H9 (cell line): ENCODE measurements around the gene RASGEF1C. TPM values are rescaled to one million over a fixed set of nuclear protein-coding genes. Genes with fewer than 3 reads are reported as not detected.

Source experiments
- DNase-seq: peaks from one replicate; pipeline ENCODE4 v3.0.0-alpha.2; 2017
- H2AFZ ChIP-seq: one replicate; pipeline ENCODE4 v1.6.1; 2013; ENCODE audit warnings: mild to moderate bottlenecking, low read length, control low read depth, moderate library complexity
- H2AK5ac ChIP-seq: 2 replicates; pipeline ENCODE4 v1.6.1; 2013; ENCODE audit warnings: low read length, control low read depth, mixed read lengths; ENCODE audit not compliant: insufficient read length
- H2BK120ac ChIP-seq: one replicate; pipeline ENCODE4 v1.6.1; 2013; ENCODE audit warnings: low read depth, mild to moderate bottlenecking, low read length, control low read depth, inconsistent platforms; ENCODE audit not compliant: poor library complexity, severe bottlenecking
- H2BK12ac ChIP-seq: 2 replicates; pipeline ENCODE4 v1.6.1; 2013; ENCODE audit warnings: low read length, control low read depth, mixed read lengths, low read depth; ENCODE audit not compliant: insufficient read length
- H2BK15ac ChIP-seq: 2 replicates; pipeline ENCODE4 v1.6.1; 2013; ENCODE audit warnings: low read depth, low read length, control low read depth
- H2BK20ac ChIP-seq: one replicate; pipeline ENCODE4 v1.6.1; 2013; ENCODE audit warnings: low read depth, mild to moderate bottlenecking, low read length, control low read depth, inconsistent platforms; ENCODE audit not compliant: poor library complexity, severe bottlenecking
- H2BK5ac ChIP-seq: 2 replicates; pipeline ENCODE4 v1.6.1; 2013; ENCODE audit warnings: low read length, control low read depth, mixed read lengths; ENCODE audit not compliant: insufficient read length
- H3K14ac ChIP-seq: 2 replicates; pipeline ENCODE4 v1.6.1; 2013; ENCODE audit warnings: low read length, control low read depth; ENCODE audit not compliant: insufficient read depth
- H3K18ac ChIP-seq: 2 replicates; pipeline ENCODE4 v1.6.1; 2013; ENCODE audit warnings: low read depth, mild to moderate bottlenecking, mixed read lengths, low read length, control low read depth; ENCODE audit not compliant: insufficient read length
- H3K23ac ChIP-seq: 2 replicates; pipeline ENCODE4 v1.6.1; 2013; ENCODE audit warnings: low read length, control low read depth, mixed read lengths, low read depth; ENCODE audit not compliant: insufficient read length
- H3K23me2 ChIP-seq: 2 replicates; pipeline ENCODE4 v1.6.1; 2013; ENCODE audit warnings: low read depth, mild to moderate bottlenecking, mixed read lengths, low read length, control low read depth; ENCODE audit not compliant: insufficient read length, poor library complexity, severe bottlenecking
- H3K27ac ChIP-seq: 2 replicates; pipeline ENCODE4 v1.5.1; 2013; ENCODE audit warnings: low read length, control low read depth, mixed read lengths, low read depth; ENCODE audit not compliant: insufficient read length
- H3K27me3 ChIP-seq: 2 replicates; pipeline ENCODE4 v1.6.1; 2013; ENCODE audit warnings: low read length, control low read depth, inconsistent platforms; ENCODE audit not compliant: insufficient read depth
- H3K4ac ChIP-seq: 2 replicates; pipeline ENCODE4 v1.6.1; 2013; ENCODE audit warnings: low read depth, mild to moderate bottlenecking, control low read depth, inconsistent platforms, low read length, moderate library complexity
- H3K4me1 ChIP-seq: 2 replicates; pipeline ENCODE4 v1.6.1; 2013; ENCODE audit warnings: low read length, control low read depth, inconsistent platforms; ENCODE audit not compliant: insufficient read depth
- H3K4me2 ChIP-seq: 2 replicates; pipeline ENCODE4 v1.6.1; 2013; ENCODE audit warnings: low read length, control low read depth, mixed read lengths; ENCODE audit not compliant: insufficient read length, insufficient read depth
- H3K56ac ChIP-seq: 2 replicates; pipeline ENCODE4 v1.6.1; 2013; ENCODE audit warnings: low read depth, mild to moderate bottlenecking, mixed read lengths, low read length, control low read depth; ENCODE audit not compliant: insufficient read length
- H3K79me1 ChIP-seq: 2 replicates; pipeline ENCODE4 v1.6.1; 2013; ENCODE audit warnings: low read depth, mild to moderate bottlenecking, moderate library complexity, low read length, control low read depth, inconsistent platforms; ENCODE audit not compliant: insufficient read depth, poor library complexity, severe bottlenecking
- H3K79me2 ChIP-seq: 2 replicates; pipeline ENCODE4 v1.6.1; 2013; ENCODE audit warnings: low read length, control low read depth, inconsistent platforms; ENCODE audit not compliant: insufficient read depth
- H3K9ac ChIP-seq: 2 replicates; pipeline ENCODE4 v1.6.1; 2013; ENCODE audit warnings: low read length, control low read depth, mixed read lengths; ENCODE audit not compliant: insufficient read length; ENCODE audit errors: extremely low read depth
- H3K9me3 ChIP-seq: one replicate; pipeline ENCODE4 v1.6.1; 2013; ENCODE audit warnings: low read depth, low read length, inconsistent platforms; ENCODE audit not compliant: control insufficient read depth
- H3T11ph ChIP-seq: one replicate; pipeline ENCODE4 v1.6.1; 2013; ENCODE audit warnings: mild to moderate bottlenecking, low read length, control low read depth, inconsistent platforms
- H4K20me1 ChIP-seq: one replicate; pipeline ENCODE4 v1.6.1; 2013; ENCODE audit not compliant: control insufficient read depth, insufficient read length, insufficient read depth
- H4K5ac ChIP-seq: 2 replicates; pipeline ENCODE4 v1.6.1; 2013; ENCODE audit warnings: low read depth, mild to moderate bottlenecking, mixed read lengths, low read length, control low read depth; ENCODE audit not compliant: insufficient read length
- H4K8ac ChIP-seq: replicated peaks from 2 replicates; pipeline ENCODE4 v1.6.1; 2013; ENCODE audit warnings: low read length, control low read depth, mixed read lengths, low read depth; ENCODE audit not compliant: insufficient read length
- H4K91ac ChIP-seq: 2 replicates; pipeline ENCODE4 v1.6.1; 2013; ENCODE audit warnings: low read depth, mild to moderate bottlenecking, moderate library complexity, mixed read lengths, low read length, control low read depth; ENCODE audit not compliant: insufficient read length
- H3K27ac Mint-ChIP-seq, 3 experiments: 2 replicates in 2 of 3; 3 replicates in 1 of 3; pipeline ENCODE4 v1.8.0; 2020 to 2021; ENCODE audit warnings: mixed read lengths in 3 of 3, mild to moderate bottlenecking in 1 of 3, moderate library complexity in 1 of 3
- H3K27me3 Mint-ChIP-seq: 2 replicates; pipeline ENCODE4 v1.8.0; 2021; ENCODE audit warnings: low read depth, mild to moderate bottlenecking, moderate library complexity, mixed read lengths
- H3K36me3 Mint-ChIP-seq, 3 experiments: 2 replicates in 2 of 3; 3 replicates in 1 of 3; pipeline ENCODE4 v1.8.0; 2020 to 2021; ENCODE audit warnings: low read depth in 3 of 3, mixed read lengths in 3 of 3; ENCODE audit not compliant: insufficient read depth in 1 of 3
- H3K4me1 Mint-ChIP-seq, 2 experiments: 2 replicates each; pipeline ENCODE4 v1.8.0; 2020; ENCODE audit warnings: mixed read lengths in 2 of 2
- H3K4me3 Mint-ChIP-seq, 2 experiments: 2 replicates in 1 of 2; 3 replicates in 1 of 2; pipeline ENCODE4 v1.8.0; 2020 to 2021; ENCODE audit warnings: mild to moderate bottlenecking in 2 of 2, mixed read lengths in 2 of 2, moderate library complexity in 1 of 2
- H3K9me3 Mint-ChIP-seq, 2 experiments: 2 replicates in 1 of 2; 3 replicates in 1 of 2; pipeline ENCODE4 v1.8.0; 2020; ENCODE audit warnings: mild to moderate bottlenecking in 2 of 2, mixed read lengths in 2 of 2, moderate library complexity in 1 of 2
- CTCF ChIP-seq: fragments of 200-600 bp; sonication (generic); conservative IDR thresholded peaks from 3 replicates; pipeline ENCODE4 v1.8.0; 2021; ENCODE audit warnings: antibody characterized with exemption, mild to moderate bottlenecking
- WGBS: extraction: QIAGEN DNeasy Blood & Tissue Kit; methylation state at CpG from one replicate; pipeline ENCODE4 v1.1.7; 2013; ENCODE audit warnings: missing lambda C conversion rate, low lambda C conversion rate, mixed read lengths; ENCODE audit not compliant: insufficient read length; ENCODE audit errors: extremely low coverage; 5-methylcytosine and 5-hydroxymethylcytosine counted together
- total RNA-seq: library from RNA; stranded (reverse); gene quantifications from 2 replicates; pipeline ENCODE4 v1.2.1, GENCODE V29; 2021

Gene RASGEF1C
- total RNA-seq, 1 experiment from 2014 or later, result 0.83 TPM

GRCh38 chr5:180118391-180118791, 90.6 kb downstream of the RASGEF1C start:
- H4K8ac ChIP-seq, result no peak overlapping the region
- no peak overlapping the region for H2BK15ac ChIP-seq
- H2BK120ac ChIP-seq, result no peak overlapping the region
- H2AK5ac ChIP-seq, result no peak overlapping the region
- H4K20me1 ChIP-seq, result no peaks in the 10 kb centered on the region
- no peak overlapping the region for H3K9ac ChIP-seq
- no peak overlapping the region for H3K18ac ChIP-seq
- H3K56ac ChIP-seq, result no peak overlapping the region
- no peak overlapping the region for H3K4ac ChIP-seq
- H3K14ac ChIP-seq, result no peak overlapping the region; the same call in 1 of the 2 replicates
- H3K23me2 ChIP-seq, result no peaks in the 10 kb centered on the region
- no peak overlapping the region for H2BK5ac ChIP-seq
- Mint-ChIP-seq H3K36me3 (peaks cover 0 to 2% (median 0%) of the 10 kb centered on the region in 3 experiments; a peak in 1 of 7 replicates), H3K4me3 (no peak overlapping the region), H3K4me1 (peaks cover 0 to 11% of the 10 kb centered on the region in 2 experiments; a peak in 2 of 4 replicates), H3K27me3 (no peaks in the 10 kb centered on the region), H3K9me3 (no peaks in the 10 kb centered on the region; a peak in 1 of 5 replicates), H3K27ac (no peak overlapping the region)
- no peak overlapping the region for H4K91ac ChIP-seq
- H3K27ac ChIP-seq, result no peak overlapping the region
- no peak overlapping the region for H2BK12ac ChIP-seq
- H3K9me3 ChIP-seq, result no peaks in the 10 kb centered on the region
- no peaks in the 10 kb centered on the region for H3K4me1 ChIP-seq
- H2AFZ ChIP-seq, result no peak overlapping the region
- no peaks in the 10 kb centered on the region for H3K79me1 ChIP-seq
- H3K27me3 ChIP-seq, result no peaks in the 10 kb centered on the region
- no peak overlapping the region for H3K23ac ChIP-seq
- no peaks in the 10 kb centered on the region for H3K79me2 ChIP-seq
- no peak overlapping the region for H3T11ph ChIP-seq
- no peak for DNase-seq
- no peak overlapping the region for H3K4me2 ChIP-seq
- WGBS, result no CpG with 5 or more reads among the region's 14 CpGs
- no peak overlapping the region for H4K5ac ChIP-seq
- no peak overlapping the region for H2BK20ac ChIP-seq
- no peak for TF ChIP-seq CTCF
